Measurements from ENCODE around the gene CFAP299. TPM values are rescaled to one million over a fixed set of nuclear protein-coding genes. Genes with fewer than 3 reads are reported as not detected.
A peak's percentile ranks its signal among the peaks of the same experiment; 100 is the strongest.

CFAP299 gene
- total and polyA plus RNA-seq, 7 donors: 1.4 TPM; not detected in 6

DNA sequence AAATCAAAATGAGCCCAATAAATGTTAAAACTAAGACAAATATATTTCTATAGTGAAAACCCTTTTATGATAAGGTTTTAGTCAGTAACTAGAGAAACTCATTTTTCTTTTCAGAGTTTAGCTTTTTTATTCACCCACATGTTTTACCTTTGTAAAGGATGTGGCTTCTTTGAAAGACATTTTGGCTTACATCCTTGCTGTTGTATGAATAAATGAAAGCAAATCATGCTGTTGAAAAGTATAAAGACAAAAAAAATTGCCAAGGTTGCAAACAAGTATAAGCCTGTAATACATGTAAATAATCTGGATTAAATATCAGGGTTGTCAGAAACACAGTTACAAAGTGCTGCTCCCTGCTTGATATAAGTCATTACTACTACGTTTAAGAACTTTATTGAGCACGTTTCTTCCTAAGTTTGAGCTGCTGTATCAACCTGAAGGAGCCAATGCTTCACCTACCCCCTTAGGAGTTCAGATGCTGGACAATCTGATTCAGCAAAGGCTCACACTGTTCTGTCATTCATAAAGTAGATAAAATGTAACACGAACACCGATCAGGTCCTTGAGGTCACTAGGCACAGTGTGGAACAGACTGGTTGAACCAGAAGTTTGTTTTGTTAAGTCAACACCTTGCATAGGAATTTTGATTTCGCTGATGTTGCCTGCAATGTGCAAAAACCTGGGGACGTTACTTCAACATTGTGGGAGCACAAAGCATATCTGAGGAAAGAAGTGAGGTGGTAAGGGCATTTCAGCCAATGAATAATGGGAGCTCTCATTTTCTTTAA, 373.7 kb downstream of the CFAP299 start:
- peaks cover 0 to 39% (median 28%) of the 10 kb centered on the region in 4 donors for H3K4me1 ChIP-seq
- no peaks in the 10 kb centered on the region for H3K27me3 ChIP-seq
- no peaks in the 10 kb centered on the region for H3K9me3 ChIP-seq
- no peak overlapping the region for H3K27ac ChIP-seq
- DNase-seq: no peak
- WGBS, 2 donors: 33 to 62% methylated on average over 6 of the region's 6 CpGs
- H3K4me3 ChIP-seq: no peak overlapping the region
- no peaks in the 10 kb centered on the region for H3K36me3 ChIP-seq
- TF ChIP-seq POLR2AphosphoS5 (IDR thresholded peaks at IDR 0.05) (no peak), POLR2A (IDR thresholded peaks at IDR 0.05) (no peak), CTCF (IDR thresholded peaks at IDR 0.05) (no peak), EP300 (IDR thresholded peaks at IDR 0.05) (no peak)
- intact Hi-C loops (cut with DNase I): no loop called here

GRCh38 chr4:80710748-80711451, 375.4 kb downstream of the CFAP299 start:
- H3K27me3 ChIP-seq: no peaks in the 10 kb centered on the region
- TF ChIP-seq CTCF (IDR thresholded peaks at IDR 0.05) (no peak), EP300 (IDR thresholded peaks at IDR 0.05) (no peak), POLR2A (IDR thresholded peaks at IDR 0.05) (no peak), POLR2AphosphoS5 (IDR thresholded peaks at IDR 0.05) (no peak)
- no peak for DNase-seq
- peaks cover 0 to 47% (median 34%) of the 10 kb centered on the region in 4 donors for H3K4me1 ChIP-seq
- no peaks in the 10 kb centered on the region for H3K36me3 ChIP-seq
- no peaks in the 10 kb centered on the region for H3K9me3 ChIP-seq
- intact Hi-C loops (cut with DNase I): loop anchor here (5.0 to 10.0 kb wide), 3 partner anchors 106 to 346 kb away; partner anchors contain the start of gene BMP3
- WGBS, 2 donors: 71 to 82% methylated on average over 5 of the region's 5 CpGs
- no peak overlapping the region for H3K4me3 ChIP-seq
- peak overlapping the region in 1 of 4 donors; percentile 12 for H3K27ac ChIP-seq

- Histone ChIP-seq H3K4me1 (peaks cover 0 to 57% (median 42%) of the 10 kb centered on the region in 4 donors), H3K36me3 (no peaks in the 10 kb centered on the region), H3K27me3 (no peaks in the 10 kb centered on the region), H3K9me3 (no peaks in the 10 kb centered on the region), H3K27ac (peak overlapping the region in 2 of 4 donors; percentile 27 to 74), H3K4me3 (no peak overlapping the region)
- 91 to 96% methylated on average over 1 of the region's 1 CpG for WGBS, 2 donors
- DNase-seq: no peak
- intact Hi-C loops (cut with DNase I): loop anchor here (5.0 to 10.0 kb wide), 3 partner anchors 107 to 347 kb away; partner anchors contain the start of gene BMP3
- TF ChIP-seq CTCF (IDR thresholded peaks at IDR 0.05) (no peak), EP300 (IDR thresholded peaks at IDR 0.05) (no peak), POLR2AphosphoS5 (IDR thresholded peaks at IDR 0.05) (no peak), POLR2A (IDR thresholded peaks at IDR 0.05) (no peak)
Measured at GRCh38 chr4:80711956-80712355, 376.4 kb downstream of the CFAP299 start.

DNA sequence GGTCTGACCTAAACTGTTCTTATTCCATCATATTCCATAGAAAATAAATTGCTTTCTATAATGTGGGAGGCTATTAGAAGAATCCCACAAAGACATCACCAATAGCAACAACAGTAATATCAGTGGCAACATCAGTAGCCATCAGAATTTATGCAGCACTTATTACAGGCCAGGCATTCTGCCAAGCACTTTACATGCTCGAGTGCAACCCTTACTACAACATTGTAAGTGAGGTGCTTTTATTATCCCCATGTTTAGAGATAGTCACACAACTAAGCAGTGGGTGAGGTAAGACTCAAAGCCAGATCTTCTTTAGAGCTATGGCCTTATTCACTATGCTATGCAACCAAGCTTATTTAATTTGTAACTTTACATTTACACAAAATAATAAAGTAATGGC, 377.9 kb downstream of the CFAP299 start:
- 4 to 45% methylated on average over 1 of the region's 1 CpG for WGBS, 2 donors
- no peaks in the 10 kb centered on the region for H3K27me3 ChIP-seq
- TF ChIP-seq POLR2AphosphoS5 (IDR thresholded peaks at IDR 0.05) (peak in 1 of 4 donors; percentile 39), CTCF (IDR thresholded peaks at IDR 0.05) (no peak), EP300 (IDR thresholded peaks at IDR 0.05) (no peak)
- H3K27ac ChIP-seq: peak overlapping the region in 3 of 4 donors; percentile 57 to 74 (median 70)
- H3K36me3 ChIP-seq: no peaks in the 10 kb centered on the region
- DNase-seq: peak; percentile 76
- H3K9me3 ChIP-seq: no peaks in the 10 kb centered on the region
- peaks cover 0 to 62% (median 48%) of the 10 kb centered on the region in 4 donors for H3K4me1 ChIP-seq
- intact Hi-C loops (cut with DNase I): loop anchor here (5.0 to 10.0 kb wide), 3 partner anchors 109 to 349 kb away; partner anchors contain the start of gene BMP3
- H3K4me3 ChIP-seq: no peak overlapping the region
